ENCODE results near the gene CDC14B.
"Not testable (repeated sequence)": the region's sequence is repeated elsewhere in the genome, so short reads cannot be mapped to it uniquely, and the experiment has no call there.

The CDC14B gene

DNA sequence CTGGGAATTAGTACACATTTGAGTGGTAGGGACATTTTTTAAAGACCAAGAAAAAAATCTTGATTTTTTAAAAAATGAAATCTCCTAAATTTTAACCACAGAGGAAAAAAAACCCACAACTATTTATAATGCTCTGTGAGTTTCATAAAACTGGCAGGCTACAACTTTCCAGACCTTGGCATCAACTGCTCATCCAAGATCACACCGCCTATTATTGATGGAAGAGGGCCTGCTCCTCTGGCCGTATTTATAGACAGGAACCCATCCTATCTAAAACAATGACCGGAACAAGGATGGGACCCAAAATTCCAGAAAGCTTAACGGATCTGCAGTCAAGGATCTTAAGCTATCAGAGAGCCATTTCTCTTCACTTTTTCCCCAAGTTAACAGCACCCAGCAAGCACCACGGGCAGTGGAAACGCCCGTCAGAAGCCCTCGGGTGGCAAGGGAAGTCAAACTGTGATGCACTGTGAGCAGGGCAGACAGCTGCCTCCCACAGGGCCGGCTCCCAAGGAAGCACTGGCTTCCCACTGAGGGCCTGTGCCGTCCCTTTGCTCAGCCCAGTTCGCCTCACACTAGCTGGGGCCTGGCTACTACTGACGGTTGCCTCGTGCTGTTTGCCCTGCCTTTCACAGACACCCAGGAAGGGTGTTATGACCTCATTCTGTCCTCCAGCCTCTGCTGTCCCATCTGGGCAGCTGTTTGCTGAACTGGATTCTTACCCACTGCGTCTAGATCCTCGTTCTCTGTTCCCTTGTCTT, 62.8 kb downstream of the CDC14B start:
- Mint-ChIP-seq H3K27me3 (no peaks in the 10 kb centered on the region), H3K4me3 (no peak overlapping the region), H3K36me3 (ENCODE audit: low read depth) (peaks cover 11% of the 10 kb centered on the region), H3K9me3 (no peaks in the 10 kb centered on the region), H3K4me1 (ENCODE audit: low read depth) (peaks cover 37% of the 10 kb centered on the region), H3K27ac (no peak overlapping the region)
- DNase-seq, result no peak

DNA sequence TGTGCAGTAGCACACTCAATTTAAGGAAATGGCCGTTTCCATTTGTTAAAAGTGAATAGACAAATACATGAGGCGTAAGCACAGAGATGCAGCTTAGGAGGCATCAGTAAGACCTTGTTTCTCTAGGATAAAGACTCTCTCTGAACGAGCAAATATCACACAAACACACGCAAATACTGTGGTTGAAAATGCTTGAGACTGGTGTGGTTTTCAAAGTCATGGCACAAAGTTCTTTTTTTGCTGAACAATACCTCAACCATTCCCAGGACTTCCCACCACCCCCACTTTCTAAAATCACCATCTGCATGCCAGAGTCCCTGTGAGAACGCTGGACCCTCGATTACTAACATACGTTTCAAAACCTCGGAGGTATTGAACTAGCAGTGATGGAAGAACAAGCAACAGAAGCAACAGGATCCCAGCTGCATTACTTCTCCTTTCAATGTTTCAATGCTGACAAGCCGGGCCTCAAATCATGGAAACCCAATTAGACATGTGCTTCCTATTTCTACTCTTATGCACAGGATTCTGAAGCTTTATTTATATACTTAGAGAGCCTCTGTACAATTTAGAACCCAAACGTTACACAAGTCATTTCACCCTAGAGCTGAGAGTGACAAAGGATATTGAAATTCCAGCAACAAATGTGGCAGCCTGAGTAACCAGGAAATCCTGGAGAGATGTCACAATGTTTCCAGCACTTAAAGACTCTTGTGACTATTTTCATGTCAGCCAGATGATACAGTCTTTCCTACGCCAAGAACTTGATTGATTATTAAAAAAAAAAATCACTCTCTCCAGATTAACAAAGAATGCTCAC, 63.9 kb downstream of the CDC14B start:
- H3K4me3 Mint-ChIP-seq, result no peak overlapping the region

DNA sequence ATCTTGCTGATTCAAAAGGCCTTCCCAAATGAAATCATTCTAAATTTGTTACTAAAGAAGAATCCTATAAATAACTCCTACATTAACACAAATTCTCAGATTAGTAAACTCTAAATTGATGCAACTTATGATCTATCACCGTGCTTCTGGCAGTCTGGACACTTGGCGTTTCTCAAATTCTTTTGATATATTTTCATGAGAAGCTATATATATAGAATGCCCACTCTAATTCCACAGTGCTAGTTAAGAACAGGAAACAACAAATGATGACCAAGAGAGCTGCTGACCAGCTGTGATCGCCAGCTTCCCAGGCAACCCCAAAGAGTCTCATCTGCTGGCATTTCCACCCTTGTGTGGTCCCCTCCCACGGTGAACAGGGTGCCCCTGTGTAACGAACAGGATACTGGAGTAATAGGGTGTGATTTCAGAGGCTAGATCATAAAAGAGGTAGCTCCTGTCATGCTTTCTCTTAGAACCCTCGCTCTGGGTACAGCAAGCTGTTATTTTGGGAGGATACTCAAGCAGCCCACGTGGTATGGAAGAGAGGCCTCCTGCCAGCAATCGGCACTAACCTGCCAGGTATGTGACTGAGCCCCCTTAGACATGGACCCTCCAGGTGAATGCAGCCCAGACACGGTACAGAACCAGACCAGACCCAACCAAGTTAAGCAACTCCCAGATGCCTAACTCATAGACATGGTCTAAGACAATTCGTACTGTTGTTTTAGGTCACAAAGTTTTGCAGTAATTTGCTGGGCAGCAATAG, 64.7 kb downstream of the CDC14B start:
- Mint-ChIP-seq H3K27me3 (no peaks in the 10 kb centered on the region), H3K27ac (peak overlapping the region; percentile 40), H3K4me3 (no peak overlapping the region), H3K4me1 (ENCODE audit: low read depth) (peaks cover 42% of the 10 kb centered on the region), H3K36me3 (ENCODE audit: low read depth) (no peaks in the 10 kb centered on the region), H3K9me3 (no peaks in the 10 kb centered on the region)
- DNase-seq, result no peak

More for the DNA sequence above, 63.9 kb downstream of the CDC14B start:
- Mint-ChIP-seq H3K27me3 (no peaks in the 10 kb centered on the region), H3K9me3 (no peaks in the 10 kb centered on the region), H3K4me1 (ENCODE audit: low read depth) (peaks cover 42% of the 10 kb centered on the region), H3K36me3 (ENCODE audit: low read depth) (peaks cover 4% of the 10 kb centered on the region), H3K27ac (no peak overlapping the region)
- DNase-seq, result no peak

DNA sequence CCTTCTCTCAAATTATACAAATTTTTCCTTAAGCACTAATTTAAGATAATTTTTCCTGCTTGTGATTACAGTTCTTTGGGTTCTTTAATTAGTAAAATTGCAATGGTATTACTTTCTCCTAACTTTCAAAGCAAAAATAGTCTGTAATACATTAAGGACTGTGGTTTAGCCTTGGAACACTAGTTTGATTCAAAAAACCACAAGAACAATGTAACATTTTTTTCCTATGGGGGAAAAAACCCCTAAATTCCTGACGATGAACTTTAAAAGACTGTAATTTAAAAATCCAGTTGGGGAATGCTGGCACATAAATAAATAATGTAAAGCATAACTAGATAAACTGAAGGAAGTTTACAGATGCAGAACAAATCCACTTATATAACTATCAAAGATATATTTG, 65.3 kb downstream of the CDC14B start:
- Mint-ChIP-seq H3K36me3 (ENCODE audit: low read depth) (no peaks in the 10 kb centered on the region), H3K4me3 (no peak overlapping the region), H3K27me3 (no peaks in the 10 kb centered on the region), H3K27ac (peak overlapping the region; percentile 40), H3K9me3 (no peaks in the 10 kb centered on the region), H3K4me1 (ENCODE audit: low read depth) (peaks cover 42% of the 10 kb centered on the region)
- DNase-seq, result no peak

DNA sequence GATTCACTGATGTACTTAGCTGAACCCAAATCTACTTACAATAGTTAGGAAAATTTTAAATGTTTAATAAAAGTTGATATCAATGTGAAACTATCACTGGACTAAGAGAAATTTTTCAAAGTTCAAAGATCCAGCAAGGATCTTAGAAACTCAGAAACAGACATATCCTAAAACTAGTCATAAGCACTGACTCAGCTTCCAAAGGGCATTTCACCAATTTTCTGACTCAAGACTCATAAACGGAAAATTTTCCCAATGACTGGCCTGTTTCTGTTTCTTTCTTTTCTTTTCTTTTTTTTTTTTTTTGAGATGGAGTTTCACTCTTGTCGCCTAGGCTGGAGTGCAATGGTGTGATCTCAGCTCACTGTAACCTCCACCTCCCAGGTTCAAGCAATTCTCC, 66.6 kb downstream of the CDC14B start:
- peak overlapping the region; percentile 68 for H3K27ac Mint-ChIP-seq
- H3K4me1 Mint-ChIP-seq (ENCODE audit: low read depth), result peaks cover 42% of the 10 kb centered on the region
- H3K27me3 Mint-ChIP-seq, result no peaks in the 10 kb centered on the region
- no peaks in the 10 kb centered on the region for H3K9me3 Mint-ChIP-seq
- H3K4me3 Mint-ChIP-seq, result no peak overlapping the region
- DNase-seq, result no peak
- no peaks in the 10 kb centered on the region for H3K36me3 Mint-ChIP-seq (ENCODE audit: low read depth)

DNA sequence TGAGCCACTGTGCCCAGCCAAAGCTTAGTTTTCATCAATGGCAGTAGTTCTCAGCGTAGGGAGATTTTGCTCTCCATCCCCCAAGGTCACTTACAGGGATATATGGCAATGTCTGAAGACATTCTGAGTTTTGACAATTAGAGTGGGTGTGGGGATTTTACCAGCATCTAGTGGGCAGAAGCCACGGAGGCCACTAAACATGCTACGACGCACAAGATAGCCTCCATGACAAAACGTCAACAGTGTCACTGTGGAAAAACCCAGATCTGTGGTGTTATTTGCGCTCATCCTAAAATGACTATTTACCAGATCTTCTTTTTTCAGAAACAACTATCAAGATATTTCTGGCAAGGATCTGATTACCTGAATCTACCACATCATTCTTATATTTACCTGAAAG, 68.2 kb downstream of the CDC14B start:
- no peaks in the 10 kb centered on the region for H3K36me3 Mint-ChIP-seq (ENCODE audit: low read depth)
- H3K27me3 Mint-ChIP-seq, result no peaks in the 10 kb centered on the region
- no peak overlapping the region for H3K27ac Mint-ChIP-seq
- DNase-seq, result no peak
- H3K4me3 Mint-ChIP-seq, result no peak overlapping the region
- H3K9me3 Mint-ChIP-seq, result no peaks in the 10 kb centered on the region
- peaks cover 42% of the 10 kb centered on the region for H3K4me1 Mint-ChIP-seq (ENCODE audit: low read depth)

DNA sequence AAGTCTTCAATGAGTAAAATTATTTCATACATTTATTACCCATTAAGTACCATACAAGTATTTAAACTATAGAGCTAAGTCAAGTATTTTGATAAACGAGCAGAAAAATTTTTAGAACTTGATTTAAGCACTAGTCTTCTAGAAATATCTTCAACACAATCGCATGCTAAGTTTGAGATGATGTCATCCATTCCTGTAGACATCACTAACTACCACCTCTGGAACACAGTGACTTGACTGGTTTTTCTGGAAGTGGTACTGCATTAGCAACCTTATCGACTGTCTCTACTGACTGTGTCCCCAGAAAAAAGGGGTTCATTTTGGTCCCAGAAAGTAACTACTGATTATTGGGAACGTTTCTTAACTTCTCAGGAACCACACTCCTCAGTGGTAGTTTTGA, 69.0 kb downstream of the CDC14B start:
- no peak overlapping the region for H3K4me3 Mint-ChIP-seq
- no peaks in the 10 kb centered on the region for H3K27me3 Mint-ChIP-seq
- no peak for DNase-seq
- no peaks in the 10 kb centered on the region for H3K36me3 Mint-ChIP-seq (ENCODE audit: low read depth)
- peaks cover 35% of the 10 kb centered on the region for H3K4me1 Mint-ChIP-seq (ENCODE audit: low read depth)
- H3K9me3 Mint-ChIP-seq, result no peaks in the 10 kb centered on the region
- no peak overlapping the region for H3K27ac Mint-ChIP-seq

DNA sequence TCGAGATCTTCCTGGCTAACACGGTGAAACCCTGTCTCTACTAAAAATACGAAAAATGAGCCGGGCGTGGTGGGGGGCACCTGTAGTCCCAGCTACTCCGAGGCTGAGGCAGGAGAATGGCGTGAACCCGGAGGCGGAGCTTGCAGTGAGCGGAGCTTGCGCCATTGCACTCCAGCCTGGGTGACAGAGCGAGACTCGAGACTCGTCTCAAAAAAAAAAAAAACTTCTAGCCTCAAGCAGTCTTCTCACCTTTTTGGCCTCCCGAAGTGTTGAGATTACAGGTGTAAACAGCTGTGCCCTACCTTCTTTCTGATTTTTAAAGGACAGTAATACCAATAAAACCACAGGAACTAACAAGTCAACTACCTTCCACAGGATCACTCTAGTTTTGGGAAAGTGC, 76.5 kb downstream of the CDC14B start:
- H3K27me3 Mint-ChIP-seq; H3K4me1 Mint-ChIP-seq (ENCODE audit: low read depth); DNase-seq; H3K9me3 Mint-ChIP-seq; H3K36me3 Mint-ChIP-seq (ENCODE audit: low read depth); H3K4me3 Mint-ChIP-seq; H3K27ac Mint-ChIP-seq: not testable (repeated sequence)

DNA sequence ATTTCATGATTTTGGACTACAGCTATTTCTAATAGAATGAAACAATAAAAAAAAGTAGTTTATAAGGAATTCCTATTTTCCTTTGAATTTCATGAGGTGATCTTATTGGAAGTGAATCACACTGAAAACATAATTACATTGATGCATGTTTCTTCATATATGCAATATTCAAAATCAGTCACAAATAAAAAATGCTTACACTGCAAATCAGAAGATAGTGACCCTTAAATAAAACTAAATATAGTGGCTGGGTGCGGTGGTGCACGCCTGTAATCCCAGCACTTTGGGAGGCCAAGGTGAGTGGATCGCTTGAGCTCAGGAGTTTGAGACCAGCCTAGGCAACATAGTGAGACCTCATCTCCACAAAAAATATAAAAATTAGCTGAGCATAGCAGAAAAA, 79.5 kb downstream of the CDC14B start:
- no peak for DNase-seq
- no peaks in the 10 kb centered on the region for H3K27me3 Mint-ChIP-seq
- no peak overlapping the region for H3K4me3 Mint-ChIP-seq
- no peak overlapping the region for H3K27ac Mint-ChIP-seq
- peaks cover 2% of the 10 kb centered on the region for H3K36me3 Mint-ChIP-seq (ENCODE audit: low read depth)
- H3K9me3 Mint-ChIP-seq, result no peaks in the 10 kb centered on the region
- H3K4me1 Mint-ChIP-seq (ENCODE audit: low read depth), result no peaks in the 10 kb centered on the region

DNA sequence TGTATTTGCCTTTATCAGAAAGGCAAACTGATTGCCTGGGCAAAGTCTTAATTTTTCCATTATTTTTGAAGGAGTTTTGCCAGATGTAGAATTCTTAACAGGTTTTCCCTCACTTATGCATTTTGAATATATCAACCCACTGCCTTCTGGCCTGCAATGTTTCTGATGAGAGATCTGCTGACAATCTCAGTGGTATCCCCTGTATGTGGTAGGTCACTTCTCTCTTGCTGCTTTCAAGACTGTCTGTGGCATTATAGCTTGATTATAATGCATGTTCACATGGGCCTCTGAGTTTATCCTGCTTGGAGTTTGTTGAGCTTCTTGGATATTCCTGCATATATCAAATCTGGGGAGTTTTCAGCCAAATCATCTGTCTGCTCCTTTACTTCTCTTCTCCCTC, 87.5 kb downstream of the CDC14B start:
- H3K4me1 Mint-ChIP-seq (ENCODE audit: low read depth), result no peaks in the 10 kb centered on the region
- DNase-seq, result no peak
- no peaks in the 10 kb centered on the region for H3K36me3 Mint-ChIP-seq (ENCODE audit: low read depth)
- H3K9me3 Mint-ChIP-seq, result no peaks in the 10 kb centered on the region
- H3K27ac Mint-ChIP-seq, result no peak overlapping the region
- no peaks in the 10 kb centered on the region for H3K27me3 Mint-ChIP-seq
- H3K4me3 Mint-ChIP-seq, result no peak overlapping the region

DNA sequence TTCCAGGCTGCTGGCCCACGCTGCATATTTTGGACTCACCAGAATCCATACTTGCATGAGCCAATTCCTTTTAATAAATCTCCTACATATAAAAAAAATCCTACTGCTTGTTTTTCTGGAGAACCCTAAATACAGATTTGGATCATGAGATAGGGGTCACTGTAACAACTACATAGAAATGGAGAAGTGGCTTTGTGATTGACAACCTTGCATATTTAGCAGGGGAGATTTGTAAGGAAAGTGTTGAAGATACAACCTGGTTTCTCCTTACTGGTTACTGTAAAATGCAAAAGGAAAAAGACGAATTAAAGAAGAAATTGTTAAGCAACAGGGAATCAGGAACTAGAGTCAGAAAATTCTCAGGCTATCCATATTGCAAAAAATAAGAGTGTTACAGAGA, 94.9 kb downstream of the CDC14B start:
- H3K9me3 Mint-ChIP-seq, result no peaks in the 10 kb centered on the region
- H3K4me1 Mint-ChIP-seq (ENCODE audit: low read depth), result peaks cover 18% of the 10 kb centered on the region
- no peaks in the 10 kb centered on the region for H3K36me3 Mint-ChIP-seq (ENCODE audit: low read depth)
- no peak overlapping the region for H3K27ac Mint-ChIP-seq
- no peak for DNase-seq
- H3K27me3 Mint-ChIP-seq, result no peaks in the 10 kb centered on the region
- H3K4me3 Mint-ChIP-seq, result no peak overlapping the region

DNA sequence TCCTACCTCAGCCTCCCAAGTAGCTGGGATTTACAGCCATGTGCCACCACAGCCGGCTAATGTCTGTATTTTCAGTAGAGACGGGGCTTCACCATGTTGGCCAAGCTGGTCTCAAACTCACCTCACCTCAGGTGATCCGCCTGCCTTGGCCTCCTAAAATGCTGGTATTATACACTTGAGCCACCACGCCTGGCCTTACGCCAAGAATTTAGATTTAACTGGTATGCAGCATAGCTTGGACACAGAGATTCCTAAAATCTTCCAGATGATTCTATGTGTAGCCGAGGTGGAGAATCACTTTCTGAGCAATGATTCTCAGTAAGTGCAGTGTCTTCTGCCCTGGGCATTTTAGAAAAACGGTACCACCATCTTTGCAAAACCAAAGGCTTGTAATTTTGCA, 95.6 kb downstream of the CDC14B start:
- Mint-ChIP-seq H3K36me3 (ENCODE audit: low read depth) (no peaks in the 10 kb centered on the region), H3K9me3 (no peaks in the 10 kb centered on the region), H3K4me1 (ENCODE audit: low read depth) (peaks cover 18% of the 10 kb centered on the region), H3K4me3 (no peak overlapping the region), H3K27me3 (no peaks in the 10 kb centered on the region), H3K27ac (no peak overlapping the region)
- no peak for DNase-seq

DNA sequence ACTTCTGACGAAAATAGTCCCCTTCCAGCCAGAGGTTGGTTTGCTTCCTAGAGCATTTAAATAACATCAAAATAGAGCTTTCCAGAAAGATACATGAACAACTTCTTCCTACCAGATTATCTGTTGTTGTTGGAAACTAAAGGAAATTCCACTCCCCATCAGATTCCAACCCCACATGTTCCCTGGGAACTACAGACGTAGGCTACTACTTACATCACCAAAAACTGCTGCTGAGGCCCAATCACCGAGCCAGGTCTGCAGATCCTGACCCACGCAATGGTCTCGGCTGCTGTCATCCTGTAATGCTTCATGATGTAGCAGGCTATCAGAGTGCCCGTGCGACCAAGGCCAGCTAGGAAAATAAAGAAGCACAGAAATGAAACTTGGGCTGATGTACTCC, 96.3 kb downstream of the CDC14B start:
- H3K27ac Mint-ChIP-seq, result no peak overlapping the region
- H3K4me1 Mint-ChIP-seq (ENCODE audit: low read depth), result peaks cover 18% of the 10 kb centered on the region
- no peak overlapping the region for H3K4me3 Mint-ChIP-seq
- no peak for DNase-seq
- no peaks in the 10 kb centered on the region for H3K27me3 Mint-ChIP-seq
- H3K36me3 Mint-ChIP-seq (ENCODE audit: low read depth), result no peaks in the 10 kb centered on the region
- no peaks in the 10 kb centered on the region for H3K9me3 Mint-ChIP-seq

DNA sequence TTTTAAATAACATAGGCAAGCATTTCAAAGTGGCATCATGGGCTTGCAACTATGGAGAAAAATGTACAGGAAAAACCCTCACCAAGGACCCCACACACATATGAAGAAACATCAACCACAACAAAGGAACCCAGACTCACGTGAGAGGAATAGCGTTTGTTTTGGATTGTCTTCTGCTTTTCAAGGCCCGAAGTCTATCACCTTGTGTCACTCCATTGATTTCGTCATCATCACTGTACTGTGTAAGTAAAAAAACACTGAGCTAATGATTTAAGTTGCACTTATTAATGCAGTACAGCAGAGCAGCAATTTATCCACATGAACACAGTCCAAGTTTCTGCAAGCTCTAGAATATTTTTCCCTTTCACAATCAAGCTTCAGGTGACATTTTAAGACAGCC, 97.3 kb downstream of the CDC14B start:
- Mint-ChIP-seq H3K27ac (peak overlapping the region; percentile 22), H3K4me1 (ENCODE audit: low read depth) (peaks cover 18% of the 10 kb centered on the region), H3K9me3 (no peaks in the 10 kb centered on the region), H3K27me3 (no peaks in the 10 kb centered on the region), H3K36me3 (ENCODE audit: low read depth) (no peaks in the 10 kb centered on the region), H3K4me3 (no peak overlapping the region)
- no peak for DNase-seq

DNA sequence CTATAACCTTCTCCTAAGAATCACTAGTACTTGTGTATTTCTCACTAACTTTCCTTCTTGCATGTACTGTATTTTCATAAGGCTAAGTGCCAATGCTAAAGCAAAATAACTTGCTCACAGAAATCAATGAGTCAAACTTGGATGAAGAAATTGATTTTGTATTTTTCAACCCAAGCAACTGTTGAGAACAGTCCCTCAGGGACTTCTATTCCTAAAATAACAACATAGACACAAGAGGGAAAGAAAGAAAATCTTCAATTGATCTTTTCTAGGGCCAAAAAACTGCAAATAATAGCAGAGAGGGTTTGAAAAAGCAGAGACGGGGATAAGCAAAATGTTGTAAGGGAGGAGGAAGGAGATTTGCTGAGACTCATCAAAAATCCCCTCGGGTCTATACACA, 99.9 kb downstream of the CDC14B start:
- Mint-ChIP-seq H3K36me3 (ENCODE audit: low read depth) (no peaks in the 10 kb centered on the region), H3K4me3 (no peak overlapping the region), H3K4me1 (ENCODE audit: low read depth) (peaks cover 18% of the 10 kb centered on the region), H3K9me3 (no peaks in the 10 kb centered on the region), H3K27me3 (no peaks in the 10 kb centered on the region), H3K27ac (no peak overlapping the region)
- no peak for DNase-seq

Measured in activated T-cell treated with anti-CD3 and anti-CD28 coated beads, Interleukin-2, amount 50 U/mL, for 24 hours (primary cell).